ENCODE data around the gene PPP1R3A. TPM values are rescaled to one million over a fixed set of nuclear protein-coding genes. Genes with fewer than 3 reads are reported as not detected.

The PPP1R3A gene, protein sequence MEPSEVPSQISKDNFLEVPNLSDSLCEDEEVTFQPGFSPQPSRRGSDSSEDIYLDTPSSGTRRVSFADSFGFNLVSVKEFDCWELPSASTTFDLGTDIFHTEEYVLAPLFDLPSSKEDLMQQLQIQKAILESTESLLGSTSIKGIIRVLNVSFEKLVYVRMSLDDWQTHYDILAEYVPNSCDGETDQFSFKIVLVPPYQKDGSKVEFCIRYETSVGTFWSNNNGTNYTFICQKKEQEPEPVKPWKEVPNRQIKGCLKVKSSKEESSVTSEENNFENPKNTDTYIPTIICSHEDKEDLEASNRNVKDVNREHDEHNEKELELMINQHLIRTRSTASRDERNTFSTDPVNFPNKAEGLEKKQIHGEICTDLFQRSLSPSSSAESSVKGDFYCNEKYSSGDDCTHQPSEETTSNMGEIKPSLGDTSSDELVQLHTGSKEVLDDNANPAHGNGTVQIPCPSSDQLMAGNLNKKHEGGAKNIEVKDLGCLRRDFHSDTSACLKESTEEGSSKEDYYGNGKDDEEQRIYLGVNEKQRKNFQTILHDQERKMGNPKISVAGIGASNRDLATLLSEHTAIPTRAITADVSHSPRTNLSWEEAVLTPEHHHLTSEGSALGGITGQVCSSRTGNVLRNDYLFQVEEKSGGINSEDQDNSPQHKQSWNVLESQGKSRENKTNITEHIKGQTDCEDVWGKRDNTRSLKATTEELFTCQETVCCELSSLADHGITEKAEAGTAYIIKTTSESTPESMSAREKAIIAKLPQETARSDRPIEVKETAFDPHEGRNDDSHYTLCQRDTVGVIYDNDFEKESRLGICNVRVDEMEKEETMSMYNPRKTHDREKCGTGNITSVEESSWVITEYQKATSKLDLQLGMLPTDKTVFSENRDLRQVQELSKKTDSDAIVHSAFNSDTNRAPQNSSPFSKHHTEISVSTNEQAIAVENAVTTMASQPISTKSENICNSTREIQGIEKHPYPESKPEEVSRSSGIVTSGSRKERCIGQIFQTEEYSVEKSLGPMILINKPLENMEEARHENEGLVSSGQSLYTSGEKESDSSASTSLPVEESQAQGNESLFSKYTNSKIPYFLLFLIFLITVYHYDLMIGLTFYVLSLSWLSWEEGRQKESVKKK
- not detected for total RNA-seq

DNA sequence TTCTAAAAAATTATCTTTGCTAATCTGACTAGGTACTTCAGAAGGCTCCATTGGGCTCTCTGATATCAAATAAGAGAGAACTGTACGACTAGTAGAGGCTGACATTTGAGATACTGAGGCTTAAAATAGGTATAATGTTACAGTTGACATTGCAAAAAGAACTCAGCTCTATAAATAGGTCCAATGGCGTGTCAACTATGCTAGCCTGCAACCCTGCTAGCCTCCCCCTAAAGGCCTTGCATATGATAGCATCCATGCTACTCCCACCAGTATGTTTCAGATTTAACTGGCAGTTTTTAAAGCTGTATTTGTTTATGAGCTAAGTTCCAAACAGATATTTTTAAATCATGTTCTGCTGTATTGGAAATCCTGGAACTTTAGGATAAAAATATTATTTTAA lies at the start of gene PPP1R3A:
Gene PPP1R3A, minus strand, starts transcription at position 64 of the 400 bp plus-strand sequence. Its CDS starts 13 bp downstream, at position 51.
- TF ChIP-seq POLR2AphosphoS5 (IDR thresholded peaks at IDR 0.05) (no peak), EP300 (IDR thresholded peaks at IDR 0.05) (no peak), POLR2A (IDR thresholded peaks at IDR 0.05) (no peak), CTCF (IDR thresholded peaks at IDR 0.05) (no peak)
- Histone ChIP-seq H3K9me3 (no peaks in the 10 kb centered on the region), H3K27ac (no peak within 1 kb of the TSS), H3K4me1 (no peaks in the 10 kb centered on the region), H3K27me3 (no peaks in the 10 kb centered on the region), H3K4me3 (no peak within 1 kb of the TSS), H3K36me3 (no peaks in the 10 kb centered on the region)
- no peak for DNase-seq (ENCODE audit: low spot score in 2 of 2)
- WGBS, result 60% methylated on average over 2 of the region's 2 CpGs

GRCh38 chr7:113963356-113963755 lies 44.5 kb upstream of the PPP1R3A start:
- no peak overlapping the region for H3K27ac ChIP-seq
- no peak overlapping the region for H3K4me3 ChIP-seq
- H3K9me3 ChIP-seq, result no peaks in the 10 kb centered on the region
- no peaks in the 10 kb centered on the region for H3K4me1 ChIP-seq
- TF ChIP-seq POLR2A (IDR thresholded peaks at IDR 0.05) (no peak), POLR2AphosphoS5 (IDR thresholded peaks at IDR 0.05) (no peak)
- 90% methylated on average over 2 of the region's 2 CpGs for WGBS
- no peaks in the 10 kb centered on the region for H3K36me3 ChIP-seq
- DNase-seq (ENCODE audit: low spot score in 2 of 2), result no peak
- no peaks in the 10 kb centered on the region for H3K27me3 ChIP-seq

- no peaks in the 10 kb centered on the region for H3K27me3 ChIP-seq
- no peak for DNase-seq (ENCODE audit: low spot score in 2 of 2)
- no peaks in the 10 kb centered on the region for H3K36me3 ChIP-seq
- no peak for TF ChIP-seq POLR2AphosphoS5 (IDR thresholded peaks at IDR 0.05)
- WGBS, result 91% methylated on average over 2 of the region's 2 CpGs
- no peak overlapping the region for H3K4me3 ChIP-seq
- H3K9me3 ChIP-seq, result peaks cover 6% of the 10 kb centered on the region
- no peak overlapping the region for H3K27ac ChIP-seq
- no peaks in the 10 kb centered on the region for H3K4me1 ChIP-seq
These were observed 41.1 kb upstream of the PPP1R3A start for GRCh38 chr7:113959910-113960309.

GRCh38 chr7:113955157-113955556 lies 36.3 kb upstream of the PPP1R3A start:
- DNase-seq (ENCODE audit: low spot score in 2 of 2), result no peak
- Histone ChIP-seq H3K27me3 (no peaks in the 10 kb centered on the region), H3K36me3 (no peaks in the 10 kb centered on the region), H3K4me1 (no peaks in the 10 kb centered on the region), H3K27ac (no peak overlapping the region), H3K9me3 (peaks cover 23% of the 10 kb centered on the region), H3K4me3 (no peak overlapping the region)
- TF ChIP-seq EP300 (IDR thresholded peaks at IDR 0.05) (no peak), POLR2A (IDR thresholded peaks at IDR 0.05) (no peak), CTCF (IDR thresholded peaks at IDR 0.05) (no peak), POLR2AphosphoS5 (IDR thresholded peaks at IDR 0.05) (no peak)
- WGBS, result 86% methylated on average over 1 of the region's 2 CpGs

- no peak for TF ChIP-seq POLR2A (IDR thresholded peaks at IDR 0.05)
- TF ChIP-seq EP300 (IDR thresholded peaks at IDR 0.05), result no peak
- no peak for TF ChIP-seq POLR2AphosphoS5 (IDR thresholded peaks at IDR 0.05)
- no peak for DNase-seq (ENCODE audit: low spot score in 2 of 2)
- 92% methylated on average over 2 of the region's 2 CpGs for WGBS
- Histone ChIP-seq H3K4me1 (no peaks in the 10 kb centered on the region), H3K4me3 (no peak overlapping the region), H3K36me3 (no peaks in the 10 kb centered on the region), H3K27ac (no peak overlapping the region), H3K9me3 (peaks cover 23% of the 10 kb centered on the region), H3K27me3 (no peaks in the 10 kb centered on the region)
These were observed 34.7 kb upstream of the PPP1R3A start for GRCh38 chr7:113953553-113953952.

DNA sequence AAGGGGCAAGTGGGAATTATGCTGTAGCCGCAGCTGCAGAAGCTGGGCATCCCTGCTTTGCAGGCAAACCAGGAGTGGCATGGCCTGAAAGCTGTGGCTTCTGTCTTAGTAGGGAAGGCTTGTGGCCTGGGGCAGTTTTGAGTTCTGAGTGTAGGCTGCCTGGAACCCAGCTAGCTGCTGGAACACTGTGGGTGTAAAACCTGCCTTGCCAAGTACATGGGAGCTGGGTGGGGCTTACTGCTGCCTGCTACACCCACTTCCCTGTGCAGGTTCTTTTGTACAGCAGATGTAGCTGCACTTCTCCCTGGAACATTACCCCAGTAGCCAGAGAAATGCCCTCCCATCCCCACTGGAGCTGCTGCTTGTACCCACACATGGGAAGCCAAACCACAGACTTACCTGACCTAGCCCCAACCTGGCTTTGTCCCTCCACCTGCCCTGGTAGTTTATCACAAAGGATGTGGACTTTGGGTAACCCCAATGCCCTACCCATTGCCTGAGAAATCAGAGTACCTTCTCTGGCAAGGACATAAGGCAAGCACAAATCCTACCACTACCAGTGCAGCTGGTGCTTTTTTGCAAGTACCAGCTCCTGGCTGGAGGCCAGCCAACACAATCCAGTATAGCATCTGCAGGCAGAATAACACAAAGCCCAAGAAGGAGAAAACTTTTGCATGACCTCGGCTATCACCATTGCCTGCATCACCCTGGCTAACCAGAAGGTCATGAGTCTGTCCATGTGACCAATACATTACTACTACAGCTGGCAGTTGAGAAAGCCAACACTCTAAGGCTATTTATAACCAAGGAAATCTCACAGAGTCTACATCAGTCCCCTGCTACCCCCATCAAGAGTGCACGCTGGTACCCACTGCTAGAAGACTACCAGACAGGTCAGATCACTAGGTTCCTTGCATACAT lies 26.5 kb upstream of the PPP1R3A start:
- H3K27me3 ChIP-seq, result no peaks in the 10 kb centered on the region
- no peaks in the 10 kb centered on the region for H3K9me3 ChIP-seq
- H3K4me1 ChIP-seq, result no peaks in the 10 kb centered on the region
- no peak overlapping the region for H3K27ac ChIP-seq
- H3K4me3 ChIP-seq, result no peak overlapping the region
- TF ChIP-seq EP300 (IDR thresholded peaks at IDR 0.05) (no peak), CTCF (IDR thresholded peaks at IDR 0.05) (no peak), POLR2A (IDR thresholded peaks at IDR 0.05) (no peak), POLR2AphosphoS5 (IDR thresholded peaks at IDR 0.05) (no peak)
- WGBS, result 73% methylated on average over 3 of the region's 3 CpGs
- no peak for DNase-seq (ENCODE audit: low spot score in 2 of 2)
- H3K36me3 ChIP-seq, result no peaks in the 10 kb centered on the region

Data from suprapubic skin (tissue), 4 donors.